GM21723 (cell line): ENCODE results near the gene ZNF212.

ENCODE experiments used
- ATAC-seq: cut with Tn5 transposase; IDR thresholded peaks from one replicate; pipeline ENCODE4 v1.9.1; 2021; ENCODE audit warnings: mild to moderate bottlenecking, moderate library complexity; ENCODE audit not compliant: unreplicated experiment

ZNF212 gene

DNA sequence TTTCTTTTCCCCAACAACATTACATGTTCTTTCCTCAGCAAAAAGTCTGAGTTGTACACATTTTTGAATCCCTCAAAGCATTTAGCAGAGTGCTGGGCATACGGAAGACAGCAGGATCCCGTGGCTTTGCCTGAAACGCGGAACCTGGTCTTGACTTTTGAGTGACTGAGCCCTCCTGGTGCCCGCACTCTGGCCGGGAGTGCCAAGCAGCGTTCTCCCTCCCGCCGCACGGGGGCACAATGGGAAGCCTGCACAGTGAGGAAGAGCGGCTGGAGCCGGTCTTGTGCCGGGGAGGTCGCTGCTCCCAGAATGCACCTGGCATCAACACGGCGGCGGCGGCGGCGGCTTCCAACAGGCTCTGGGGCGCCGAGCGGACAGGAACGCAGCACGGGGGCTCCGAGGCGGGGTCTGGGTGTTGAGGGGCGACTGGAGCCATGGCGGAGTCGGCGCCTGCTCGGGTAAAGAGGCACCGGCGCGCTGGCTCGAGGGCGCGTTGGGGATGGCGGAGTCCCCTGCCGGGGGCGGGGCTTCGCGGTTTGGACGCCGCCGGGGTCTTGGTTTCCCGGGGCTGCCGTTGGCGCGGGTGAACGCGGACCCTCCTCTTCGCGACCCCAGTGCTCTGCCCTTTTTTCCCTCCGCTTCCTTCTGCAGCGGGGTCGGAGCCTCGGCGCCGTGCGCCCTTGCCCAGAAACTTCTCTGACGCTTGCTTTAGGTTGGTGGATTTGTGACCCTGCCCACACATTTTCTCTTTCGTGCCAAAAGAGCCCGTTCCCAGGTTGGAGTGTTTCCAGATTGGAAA, at the start of gene ZNF212:
Gene ZNF212 (plus strand): TSS at position 307 of the 799 bp plus-strand sequence. CDS start 128 bp downstream, at position 435.
- ATAC-seq: peak; percentile 99

DNA sequence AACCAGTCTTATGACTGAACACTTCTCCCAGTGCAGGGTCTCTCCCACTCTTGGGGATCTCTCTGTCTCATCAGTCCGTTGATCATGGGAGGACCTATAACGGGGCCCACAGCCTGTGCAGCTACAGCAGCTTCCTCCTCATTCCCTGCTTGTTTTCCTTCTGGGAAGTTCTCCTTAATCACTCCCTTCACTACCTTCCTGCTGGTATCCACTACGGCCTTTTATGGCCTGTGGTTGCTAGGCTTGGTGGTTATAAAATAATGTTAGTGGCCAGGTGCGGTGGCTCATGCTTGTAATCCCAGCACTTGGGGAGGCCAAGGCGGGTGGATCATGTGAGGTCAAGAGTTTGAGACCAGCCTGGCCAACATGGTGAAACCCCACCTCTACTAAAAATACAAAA, 47.6 kb upstream of the ZNF212 start:
- ATAC-seq: no peak

DNA sequence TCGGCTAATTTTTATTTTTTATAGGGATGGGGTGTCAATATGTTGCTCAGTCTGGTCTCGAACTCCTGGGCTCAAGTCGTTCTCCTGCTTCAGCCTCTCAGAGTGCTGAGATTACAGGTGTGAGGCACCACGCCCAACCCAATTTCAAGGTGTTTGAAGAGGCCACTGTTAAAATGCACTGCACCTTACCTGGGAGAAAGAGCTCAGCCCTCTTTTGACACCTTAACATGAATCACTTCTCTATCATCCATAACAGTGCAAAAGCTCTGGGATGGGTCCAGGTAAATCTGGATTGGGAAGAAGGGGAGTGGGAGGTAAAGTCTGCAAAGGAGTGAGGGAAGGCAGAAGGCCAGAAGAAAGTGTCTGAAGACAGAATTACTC, 44.7 kb upstream of the ZNF212 start:
- ATAC-seq: no peak

DNA sequence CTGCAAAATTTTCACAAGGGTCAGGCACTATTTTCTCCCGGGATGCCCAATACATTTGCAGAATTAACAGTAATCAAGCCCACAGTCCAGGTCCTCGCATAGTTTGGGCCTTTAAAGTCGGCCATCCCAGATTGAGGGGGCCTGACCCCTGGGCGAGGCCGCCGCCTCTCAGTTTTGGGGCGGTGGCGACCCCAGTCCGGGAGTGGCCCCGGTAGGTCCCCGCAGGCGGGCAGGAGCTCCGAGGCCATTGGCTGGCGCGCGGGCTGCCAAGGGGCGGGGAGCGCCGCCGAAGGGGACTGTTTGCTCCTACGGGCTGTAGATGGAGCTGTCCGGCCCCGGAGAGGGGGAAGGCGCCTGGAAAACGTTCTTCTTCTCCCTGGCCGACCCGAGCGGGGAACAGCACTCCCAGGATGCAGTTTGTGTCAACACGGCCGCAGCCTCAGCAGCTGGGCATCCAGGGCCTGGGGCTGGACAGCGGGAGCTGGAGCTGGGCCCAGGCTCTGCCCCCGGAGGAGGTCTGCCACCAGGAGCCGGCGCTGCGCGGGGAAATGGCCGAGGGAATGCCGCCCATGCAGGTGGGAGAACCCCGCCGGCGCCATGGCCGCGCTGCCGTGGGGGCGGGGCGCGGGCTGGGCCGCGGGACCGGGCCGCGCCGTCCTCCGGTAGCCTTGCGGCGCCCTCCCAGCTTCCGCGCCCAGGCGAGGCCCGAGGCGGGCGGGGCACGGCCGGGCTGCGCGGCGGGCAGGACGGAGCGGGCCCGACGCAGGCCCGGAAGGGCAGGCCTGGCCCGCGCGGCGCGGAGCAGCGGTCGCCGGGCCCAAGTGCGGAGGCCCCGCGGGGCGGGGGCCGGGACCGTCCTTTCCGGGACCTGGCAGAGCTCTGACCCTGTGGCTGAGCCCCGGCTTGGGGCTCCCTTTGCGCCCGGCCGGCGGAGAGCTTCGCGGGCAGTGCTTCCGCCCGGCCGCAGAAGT, 44.0 kb upstream of the ZNF212 start, which contains the start of gene ZNF282:
Gene ZNF282 (plus strand): TSS at position 367 of the 971 bp plus-strand sequence. CDS start 44 bp downstream, at position 411.
- peak; percentile 89 for ATAC-seq

DNA sequence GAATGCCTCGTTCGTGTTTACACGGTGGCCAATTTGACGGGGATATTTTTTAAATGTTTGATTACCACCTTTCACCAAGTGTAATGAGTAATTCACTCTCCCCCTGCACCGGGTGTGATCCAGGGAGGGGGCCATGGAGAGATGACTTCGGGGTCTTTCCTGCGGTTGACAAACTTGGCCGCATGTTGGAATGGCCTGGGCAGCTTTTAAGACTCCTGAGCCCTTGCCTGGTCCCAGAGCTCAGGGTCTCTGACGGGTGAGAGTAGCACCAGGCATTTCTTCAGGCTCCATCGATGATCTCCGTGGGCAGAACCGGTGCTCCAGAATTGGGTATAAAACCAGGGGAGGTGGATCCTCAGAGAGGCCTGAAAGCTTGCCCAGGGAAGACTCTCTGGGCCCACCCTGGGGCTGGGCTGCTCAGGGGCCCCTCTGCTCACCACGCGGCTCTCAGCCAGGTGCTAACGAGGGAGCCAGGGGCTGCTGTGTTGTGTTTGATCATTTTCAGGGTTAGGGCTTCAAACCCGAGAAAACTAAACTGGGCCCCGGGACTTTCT, 43.2 kb upstream of the ZNF212 start:
- peak; percentile 33 for ATAC-seq

DNA sequence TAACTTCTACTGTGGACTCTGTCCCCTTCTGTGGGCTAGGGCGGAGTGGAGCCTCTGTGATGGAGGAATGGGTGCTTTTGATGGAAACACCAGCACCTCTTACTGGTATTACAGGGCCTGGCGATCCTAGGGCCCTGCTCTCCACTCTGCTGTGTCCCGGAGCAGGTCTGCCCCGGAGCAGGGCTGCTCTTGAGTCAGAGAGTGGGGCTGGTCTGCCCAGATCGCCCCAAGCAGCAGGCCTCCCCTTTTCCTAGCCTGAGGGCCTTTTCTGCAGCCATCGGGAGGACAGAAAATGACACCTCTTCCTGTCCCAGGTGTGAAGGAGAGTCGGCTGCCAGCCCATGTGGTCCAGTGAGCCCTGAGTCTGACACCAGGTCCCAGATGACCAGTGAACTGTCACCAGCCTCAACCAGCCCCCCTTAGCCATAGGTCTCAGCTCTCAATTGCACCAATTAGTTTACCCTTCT, 42.7 kb upstream of the ZNF212 start:
- ATAC-seq: peak; percentile 19

DNA sequence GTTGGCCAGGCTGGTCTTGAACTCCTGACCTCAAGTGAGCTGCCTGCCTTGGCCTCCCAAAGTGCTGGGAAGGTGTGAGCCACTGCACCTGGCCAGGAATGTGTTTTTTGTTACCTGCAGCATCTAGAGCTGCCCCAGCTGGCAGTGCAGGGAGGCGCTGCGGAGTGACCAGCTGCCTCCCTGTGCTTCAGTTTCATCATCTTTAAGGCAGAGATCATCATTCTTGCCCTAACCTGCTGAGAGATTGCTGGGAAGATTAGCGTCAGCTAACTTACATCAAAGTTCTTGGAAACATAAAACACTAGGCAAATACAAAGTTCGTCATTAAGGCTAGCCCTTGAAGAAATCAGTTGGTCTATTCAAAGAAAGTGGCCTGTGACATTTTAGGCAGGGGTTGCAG, 41.8 kb upstream of the ZNF212 start:
- ATAC-seq: no peak

DNA sequence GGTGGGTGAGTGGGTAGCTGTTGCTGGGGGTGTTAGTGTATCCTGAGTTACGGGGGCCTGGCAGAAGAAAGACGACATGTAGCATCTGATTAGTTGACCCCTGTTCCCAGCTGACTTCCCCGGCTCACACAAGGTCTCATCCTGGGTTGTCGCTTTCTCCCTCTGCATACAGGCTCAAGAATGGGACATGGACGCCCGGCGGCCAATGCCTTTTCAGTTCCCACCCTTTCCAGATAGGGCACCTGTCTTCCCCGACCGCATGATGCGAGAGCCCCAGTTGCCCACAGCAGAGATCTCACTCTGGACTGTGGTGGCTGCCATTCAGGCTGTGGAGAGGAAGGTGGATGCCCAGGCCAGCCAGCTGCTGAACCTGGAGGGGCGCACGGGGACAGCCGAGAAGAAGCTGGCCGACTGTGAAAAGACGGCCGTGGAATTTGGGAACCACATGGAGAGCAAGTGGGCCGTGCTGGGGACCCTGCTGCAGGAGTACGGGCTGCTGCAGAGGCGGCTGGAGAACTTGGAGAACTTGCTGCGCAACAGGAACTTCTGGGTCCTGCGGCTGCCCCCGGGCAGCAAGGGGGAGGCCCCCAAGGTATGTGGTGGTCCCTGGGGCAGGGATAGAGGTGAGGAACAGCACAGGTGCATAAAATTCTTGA, 41.2 kb upstream of the ZNF212 start:
- ATAC-seq: no peak

DNA sequence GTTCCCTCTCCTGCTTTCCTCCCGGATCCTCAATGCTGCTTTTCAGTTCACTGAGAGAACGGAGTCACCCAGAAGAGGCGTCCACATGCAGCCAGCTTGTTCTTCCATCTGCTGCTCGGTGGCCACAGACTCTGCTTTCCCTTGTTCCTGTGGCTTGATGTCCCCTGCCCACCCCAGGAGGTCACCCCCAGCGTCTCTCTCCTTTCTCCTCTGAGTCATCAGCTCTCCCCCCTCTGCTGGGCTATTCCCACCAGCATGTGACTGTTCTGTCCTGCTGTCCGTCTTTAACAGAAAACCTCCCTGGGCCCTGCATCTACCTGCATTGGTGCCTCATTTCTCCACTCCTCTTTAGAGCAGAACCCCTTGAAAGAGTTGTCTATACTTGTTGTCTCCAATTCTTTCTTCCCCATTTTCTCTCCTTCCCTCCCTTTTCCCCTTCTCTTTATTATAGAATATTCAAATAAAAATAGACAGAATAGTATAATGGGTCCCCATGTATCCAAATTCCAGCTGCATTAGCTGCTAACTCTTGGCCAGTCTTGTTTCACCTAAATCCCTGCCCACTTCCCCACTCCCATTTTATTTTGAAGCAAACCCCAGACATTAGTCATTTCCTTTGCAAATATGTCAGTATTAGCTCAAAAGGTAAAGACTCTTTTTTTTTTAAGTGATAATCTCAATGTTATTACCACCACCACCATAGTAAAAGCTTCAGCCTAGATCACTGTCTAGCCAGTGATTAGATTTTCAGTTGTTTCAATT, 40.0 kb upstream of the ZNF212 start:
- ATAC-seq: no peak

DNA sequence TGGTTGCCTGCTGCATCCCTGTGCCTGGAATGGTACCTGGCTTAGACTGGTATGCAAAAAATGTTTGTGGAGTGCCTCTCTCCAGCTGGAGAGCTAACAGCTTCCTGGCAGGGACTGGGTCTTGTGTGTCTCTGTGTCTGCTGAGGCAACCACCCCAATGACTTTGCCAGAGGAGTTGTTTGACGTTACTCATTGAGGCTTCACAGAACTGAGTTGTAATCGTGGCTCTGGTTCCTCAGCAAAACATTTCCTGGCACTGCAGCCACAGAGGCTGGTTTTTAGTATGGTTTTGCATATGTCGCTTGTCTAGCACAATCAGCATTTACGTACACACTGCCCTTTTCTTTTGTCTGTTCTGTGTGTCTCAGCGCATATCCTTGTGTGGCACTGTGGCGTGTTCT, 36.6 kb upstream of the ZNF212 start:
- no peak for ATAC-seq

DNA sequence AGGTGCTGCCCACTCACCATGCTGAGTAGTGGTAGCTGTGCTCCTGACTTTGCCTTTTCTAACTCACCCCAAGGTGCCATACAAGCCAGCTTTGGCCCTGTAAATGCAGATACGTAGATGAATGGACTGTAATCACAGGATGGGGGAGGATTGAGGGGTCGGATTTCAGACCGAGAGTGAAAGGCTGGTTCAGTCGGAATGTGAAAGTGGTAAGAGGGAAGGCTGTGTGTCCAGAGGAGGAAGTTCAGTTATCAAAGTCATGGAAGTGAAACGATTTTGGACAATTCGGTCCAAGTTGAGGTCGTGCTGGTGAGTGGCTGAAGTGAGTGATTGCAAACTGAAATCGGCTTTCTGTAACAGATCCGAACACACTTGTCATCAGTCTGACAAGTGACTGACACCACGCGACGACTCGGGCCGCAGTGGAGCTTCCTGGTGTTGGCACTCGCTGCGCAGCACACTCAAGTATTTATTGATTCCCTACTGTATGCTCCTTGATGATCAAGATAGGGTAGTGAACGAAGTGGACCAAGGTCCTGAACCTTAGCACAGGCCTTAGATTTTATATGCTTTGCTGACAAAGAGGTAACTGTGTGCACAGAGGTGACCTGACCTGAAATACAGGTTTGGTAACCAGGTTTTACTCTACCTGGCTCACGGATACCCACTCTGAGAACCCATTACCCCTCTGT, 33.6 kb upstream of the ZNF212 start:
- ATAC-seq: no peak

DNA sequence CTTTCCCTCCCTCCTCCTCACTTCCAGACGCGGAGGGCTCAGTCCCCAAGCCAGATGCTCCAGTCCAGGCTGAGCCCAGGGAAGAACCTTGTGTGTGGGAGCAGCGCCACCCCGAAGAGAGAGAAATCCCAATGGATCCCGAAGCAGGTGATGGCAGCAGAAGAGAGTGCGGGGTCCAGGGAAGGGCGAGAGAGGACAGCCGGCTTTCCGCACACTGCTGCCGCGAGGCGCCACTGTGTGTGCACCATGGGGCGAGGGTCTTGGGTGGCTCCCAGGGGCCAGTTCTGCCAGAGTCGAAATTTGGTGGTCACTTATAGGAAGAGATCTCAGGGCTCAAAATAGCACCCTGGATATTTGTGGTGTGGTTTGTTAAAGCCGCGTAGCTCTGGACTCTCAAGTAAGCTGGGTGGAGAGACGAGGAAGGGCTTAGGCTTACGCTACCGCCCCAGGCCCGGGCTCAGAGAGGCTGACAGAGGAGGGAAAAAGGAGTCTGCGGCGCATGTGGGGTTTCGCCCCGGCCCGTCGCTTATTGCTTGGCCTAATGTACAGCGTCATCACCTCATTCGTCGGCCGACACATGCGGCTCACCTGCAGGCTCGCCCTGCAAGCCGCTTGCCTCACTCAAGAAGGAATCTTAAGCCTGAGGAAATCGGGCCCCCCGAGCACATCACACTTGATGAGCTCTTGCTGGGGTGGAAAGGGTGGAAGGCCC, 32.0 kb upstream of the ZNF212 start:
- ATAC-seq: no peak

DNA sequence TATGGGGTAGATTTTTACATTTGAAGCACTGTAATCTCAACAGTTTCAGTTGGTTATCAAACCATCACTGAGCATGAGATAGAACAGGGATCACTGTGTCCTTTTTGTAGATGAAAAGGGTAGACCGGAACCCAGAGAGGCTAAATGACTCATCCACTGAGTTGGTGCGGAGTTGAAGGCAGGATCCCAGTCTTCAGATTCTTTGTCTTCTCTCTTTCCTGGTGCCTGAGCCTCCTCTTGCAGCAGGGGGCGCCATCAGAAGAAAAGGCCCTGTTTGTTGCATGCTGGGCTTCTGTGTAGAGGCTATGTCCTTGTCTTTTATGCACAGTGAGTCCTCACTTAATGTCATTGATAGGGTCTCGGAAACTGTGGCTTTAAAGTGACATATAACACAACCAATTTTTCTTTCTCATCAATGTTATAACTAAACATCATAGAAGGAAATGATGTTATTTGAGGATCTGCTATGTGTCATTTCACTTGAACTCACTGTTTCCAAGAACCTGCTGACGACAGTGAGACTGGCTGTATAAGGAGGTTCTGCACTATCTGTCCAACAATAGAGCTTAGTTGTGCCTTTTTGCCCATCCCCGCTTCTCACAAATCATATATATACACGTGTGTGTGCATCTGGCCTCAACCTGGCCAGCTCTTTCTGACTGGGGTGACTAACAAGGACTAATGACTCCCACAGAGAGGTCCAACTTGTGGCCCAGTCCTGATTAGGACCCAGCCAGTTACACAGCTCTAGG, 29.8 kb upstream of the ZNF212 start:
- ATAC-seq: peak; percentile 65

DNA sequence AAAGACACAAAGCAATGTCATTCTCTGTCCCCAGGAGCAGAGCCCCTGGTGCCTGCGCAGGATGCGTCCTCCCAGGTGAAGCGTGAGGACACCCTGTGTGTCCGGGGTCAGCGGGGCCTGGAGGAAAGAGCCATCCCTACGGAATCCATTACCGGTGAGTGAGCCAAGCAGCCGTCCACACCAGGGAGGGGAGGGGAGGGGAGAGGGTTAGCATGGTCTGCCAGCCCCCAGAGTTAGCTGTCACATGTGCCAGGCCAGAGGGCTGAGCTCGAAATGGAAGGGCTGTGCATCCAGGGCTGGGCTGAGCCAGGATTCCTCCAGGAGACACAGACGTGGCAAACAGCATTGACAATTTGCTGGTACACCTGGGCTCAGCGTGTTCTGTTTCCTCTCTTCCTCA, 28.9 kb upstream of the ZNF212 start:
- ATAC-seq: no peak

DNA sequence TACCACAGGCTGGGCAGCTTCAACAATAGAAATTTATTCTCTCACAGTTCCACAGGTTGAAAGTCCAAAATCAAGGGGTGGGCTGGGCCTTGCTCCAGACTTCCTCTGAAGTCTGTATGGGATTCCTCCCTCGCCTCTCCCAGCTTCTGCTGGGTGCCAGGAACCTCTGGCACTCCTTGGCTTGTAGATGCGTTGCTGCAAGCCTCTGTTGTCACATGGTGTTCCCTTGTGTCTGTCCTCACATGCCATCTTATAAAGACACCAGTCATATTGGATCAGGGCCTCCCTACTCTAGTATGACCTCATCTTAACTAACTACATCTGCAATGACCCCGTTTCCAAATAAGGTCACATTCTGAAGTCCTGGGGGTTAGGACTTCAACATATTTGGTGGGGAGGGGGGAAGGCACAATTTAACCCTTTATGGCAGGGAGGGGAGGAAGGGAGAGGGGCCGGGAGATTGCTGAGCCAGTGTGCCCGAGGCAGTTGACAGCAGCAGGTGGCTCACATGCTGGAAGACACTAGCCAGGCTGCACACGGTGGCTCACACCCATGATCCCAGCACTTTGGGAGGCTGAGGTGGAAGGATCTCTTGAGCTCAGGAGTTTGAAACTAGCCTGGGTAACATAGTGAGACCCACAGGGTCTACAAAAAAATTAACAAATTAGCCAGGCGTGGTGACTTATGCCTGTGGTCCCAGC, 25.3 kb upstream of the ZNF212 start:
- no peak for ATAC-seq

DNA sequence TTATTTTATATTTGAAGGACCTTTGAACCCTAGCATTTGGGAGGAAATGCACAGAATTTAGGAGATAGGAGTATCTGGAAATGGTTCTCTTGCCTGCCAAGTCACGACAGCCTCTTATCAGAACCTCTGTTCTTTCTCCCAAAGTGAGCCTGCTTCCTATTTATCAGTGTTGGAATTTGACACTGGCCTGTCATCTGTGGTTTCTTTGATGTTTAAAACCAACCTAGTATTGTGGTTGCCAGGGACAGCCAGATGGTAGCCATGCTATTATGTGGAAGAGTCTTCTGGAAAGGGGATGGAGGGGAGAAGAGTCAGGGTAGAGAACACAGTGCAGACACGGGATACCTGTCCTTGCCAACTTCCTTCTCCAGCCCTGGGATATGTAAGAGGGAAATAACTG, 23.0 kb upstream of the ZNF212 start:
- ATAC-seq: no peak

DNA sequence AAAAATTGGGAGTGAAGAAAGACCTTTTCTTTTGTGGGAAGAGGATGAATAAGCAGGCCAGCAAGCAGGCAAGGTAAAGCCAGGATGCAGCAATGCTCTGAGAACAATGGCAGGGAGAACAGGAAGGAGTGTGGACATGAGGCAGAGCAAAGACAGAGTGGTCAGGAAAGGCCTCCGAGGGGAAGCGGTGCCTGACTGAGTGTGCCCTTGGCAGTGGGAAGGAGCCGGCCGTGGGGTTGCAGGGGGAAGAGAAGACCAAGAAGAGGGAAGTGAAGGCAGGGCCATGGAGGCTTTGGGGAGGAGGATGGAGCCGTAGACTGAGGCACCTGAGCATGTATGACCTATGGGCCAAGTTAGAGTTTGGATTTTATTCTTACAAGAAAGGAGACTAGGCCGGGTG, 21.9 kb upstream of the ZNF212 start:
- ATAC-seq: no peak
